Stimulated activated CD8-positive, alpha-beta memory T cell treated with anti-CD3 and anti-CD28 coated beads, Interleukin-7, amount 100 ng/mL, for 4 hours (primary cell): ENCODE measurements around the gene SPTBN1.

Experiments
- DNase-seq, 2 donors: peaks; one replicate each; pipeline ENCODE4 v3.0.0-alpha.2; 2020; ENCODE audit warnings: low read depth in 2 of 2

SPTBN1 gene

DNA sequence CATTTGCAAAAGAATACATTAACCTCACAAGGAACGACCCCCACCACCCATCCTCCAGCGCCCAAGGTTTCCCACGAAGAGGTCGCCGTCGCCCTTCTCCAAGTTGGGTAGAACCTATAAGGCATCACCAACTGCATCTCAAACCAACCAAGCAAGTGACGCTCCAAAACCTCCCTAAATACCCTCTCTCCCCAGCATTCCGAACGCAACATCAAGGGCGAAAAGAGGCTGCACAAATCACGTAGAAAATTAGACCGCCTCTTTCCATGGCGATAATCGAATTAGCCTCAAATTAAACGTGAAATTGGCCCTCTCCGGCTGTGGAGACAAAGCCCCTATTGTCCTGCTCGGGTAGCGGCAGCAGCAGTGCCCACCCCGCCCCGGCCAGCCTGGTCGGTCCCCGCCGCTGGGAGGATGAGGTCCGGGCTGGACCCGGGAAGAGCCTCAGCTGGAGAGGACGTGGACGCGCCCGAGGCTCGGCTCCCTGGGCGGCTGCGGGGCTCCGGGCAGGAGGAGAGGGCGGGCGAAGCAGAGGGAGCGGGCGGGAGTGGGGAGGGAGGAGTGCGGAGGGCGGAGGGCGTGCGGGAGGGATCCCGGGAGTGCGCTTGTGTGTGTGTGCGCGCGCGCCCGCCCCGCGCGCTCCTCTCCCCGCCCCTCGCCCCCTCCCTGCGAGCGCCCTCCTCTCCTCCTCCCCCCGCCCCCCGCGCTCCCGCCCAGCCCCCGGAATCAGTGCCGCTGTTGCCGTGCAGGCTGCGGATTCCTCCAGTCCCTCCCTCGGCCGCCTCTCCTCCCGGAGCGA, at the start of gene SPTBN1:
Gene SPTBN1 (plus strand): TSS at position 765 of the 799 bp plus-strand sequence. CDS start 70,092 bp downstream, outside the sequence.
- DNase-seq = peak in 1 of 2 donors; percentile 9

DNA sequence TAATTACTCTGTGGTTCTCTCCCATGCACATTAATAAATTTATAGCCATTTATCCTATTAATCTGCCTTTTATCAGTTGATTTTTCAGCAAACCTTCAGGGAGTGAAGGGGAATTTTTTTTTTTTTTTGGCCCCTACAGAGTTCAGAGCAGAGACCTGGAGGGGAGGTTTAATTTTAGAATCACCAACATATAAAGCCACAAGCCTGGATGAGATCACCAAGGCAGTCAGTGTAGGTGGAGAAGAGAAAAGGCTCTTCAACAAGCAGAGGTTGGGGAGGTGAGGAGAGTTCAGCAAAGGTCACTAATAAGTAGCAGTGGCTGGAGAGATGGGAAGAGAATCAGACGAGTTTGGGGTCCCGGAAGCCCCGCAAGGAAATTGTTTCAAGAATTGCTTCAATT, 48.4 kb upstream of the SPTBN1 start:
- no peak for DNase-seq

DNA sequence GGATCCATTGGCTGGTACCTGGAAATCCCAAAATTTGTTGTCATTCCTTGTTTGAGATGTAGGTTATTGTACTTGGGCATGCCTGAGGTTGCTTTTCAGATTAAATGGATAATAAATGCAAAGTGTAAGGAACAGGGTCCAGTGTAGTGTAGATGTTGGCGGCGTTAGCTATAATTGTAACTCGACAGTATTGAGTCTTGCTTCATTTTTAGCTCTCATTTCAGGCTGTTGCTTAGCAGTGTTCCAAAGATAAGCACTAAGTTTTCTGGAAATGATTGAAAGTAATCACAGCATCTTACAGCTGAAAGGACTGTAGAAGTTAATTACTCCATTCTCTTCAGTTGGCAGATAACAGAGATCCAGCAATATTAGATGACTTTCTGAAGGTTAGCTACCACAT, 47.8 kb upstream of the SPTBN1 start:
- no peak for DNase-seq

DNA sequence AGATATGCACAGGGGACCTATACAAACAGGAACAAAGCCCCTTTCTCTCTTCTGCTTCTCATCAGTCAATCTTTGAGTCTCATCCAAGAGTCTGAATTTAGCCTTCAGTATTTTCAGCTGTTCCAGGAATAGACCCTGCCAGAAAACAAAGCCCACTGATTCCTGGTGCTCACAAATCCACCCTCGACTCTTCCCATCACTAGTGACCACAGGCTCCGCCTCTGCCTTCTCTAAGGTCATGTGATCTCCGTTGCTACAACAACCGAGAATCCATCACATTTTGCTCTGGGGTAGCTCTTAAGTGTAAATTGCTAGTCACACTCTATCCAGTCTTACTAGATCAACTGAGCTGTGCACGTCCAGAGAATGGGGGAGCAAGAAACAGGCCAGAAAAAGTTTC, 46.4 kb upstream of the SPTBN1 start:
- DNase-seq = no peak

DNA sequence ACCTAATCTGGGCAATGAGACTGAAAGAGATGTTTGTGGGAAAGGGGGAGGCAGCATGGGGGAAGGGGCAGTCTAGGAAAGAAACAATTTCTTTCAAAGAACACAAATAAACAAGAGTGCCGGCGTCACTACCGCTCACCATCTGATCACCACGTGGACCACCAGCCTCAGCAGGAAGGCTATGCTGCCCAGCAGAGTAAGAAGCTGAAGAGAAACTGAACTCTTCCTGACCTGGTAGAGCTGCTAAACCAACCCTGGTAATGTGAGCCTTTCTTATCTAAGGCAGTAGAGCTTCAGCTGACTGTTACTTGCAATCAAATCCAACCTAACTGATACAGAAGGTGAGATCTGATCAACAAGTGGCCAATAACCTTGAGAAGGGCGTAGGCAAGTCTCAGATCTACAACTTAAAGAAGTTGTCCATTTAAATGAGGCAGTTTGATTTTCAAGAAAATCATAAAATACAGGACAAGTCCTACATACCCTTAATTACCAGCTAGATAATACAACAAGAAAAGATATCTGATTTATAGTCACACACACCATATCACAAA, 44.2 kb upstream of the SPTBN1 start:
- no peak for DNase-seq

DNA sequence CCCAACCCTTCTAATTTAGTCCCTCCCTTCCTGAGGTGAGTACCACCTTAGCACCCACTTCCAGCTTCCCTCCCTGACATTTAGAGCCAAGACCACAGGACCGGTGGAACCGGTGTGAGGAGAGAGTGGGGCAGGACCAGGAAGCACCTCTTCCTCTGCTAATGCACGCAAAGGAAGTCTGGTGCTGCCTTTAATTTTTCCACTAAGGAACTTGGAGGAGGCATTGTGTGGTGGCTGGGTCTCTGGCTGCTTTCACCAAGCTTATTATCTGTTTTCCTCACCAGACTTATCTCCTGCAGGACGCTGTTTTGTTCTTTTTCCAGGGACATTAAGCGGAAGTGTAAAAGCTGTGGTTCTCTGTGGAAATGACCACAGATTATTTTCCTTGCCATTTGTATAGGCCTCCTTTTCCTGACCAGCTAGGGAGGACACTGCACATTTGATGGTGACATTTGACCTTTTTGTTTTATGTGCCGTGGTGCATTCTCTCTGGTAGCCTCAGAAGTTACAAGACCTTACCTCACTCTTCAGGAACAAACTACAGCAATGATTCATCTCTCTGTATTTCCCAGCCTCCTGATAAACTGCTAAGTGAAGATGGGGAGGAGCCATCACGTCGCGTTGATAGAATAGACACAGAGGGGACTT, 39.8 kb upstream of the SPTBN1 start:
- no peak for DNase-seq

DNA sequence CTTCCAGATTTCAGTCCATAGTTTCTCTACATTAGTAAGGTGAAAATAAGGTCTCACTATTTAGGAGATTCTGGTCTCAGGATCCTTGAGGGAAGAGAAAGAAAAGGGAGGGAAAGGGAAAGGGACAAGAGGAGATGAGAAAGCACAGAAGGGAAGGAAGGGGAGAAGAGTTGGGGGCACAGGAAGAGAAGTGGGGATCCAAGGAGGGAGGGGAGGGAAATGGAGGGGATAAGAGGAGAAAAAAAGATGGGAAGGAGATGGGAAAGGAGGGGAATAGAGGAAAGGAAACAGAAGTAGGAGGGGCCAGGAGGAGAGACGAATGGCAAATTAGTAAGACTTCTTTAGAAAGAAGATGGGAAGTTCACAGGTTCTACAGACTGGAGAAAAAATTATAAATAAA, 39.2 kb upstream of the SPTBN1 start:
- no peak for DNase-seq

DNA sequence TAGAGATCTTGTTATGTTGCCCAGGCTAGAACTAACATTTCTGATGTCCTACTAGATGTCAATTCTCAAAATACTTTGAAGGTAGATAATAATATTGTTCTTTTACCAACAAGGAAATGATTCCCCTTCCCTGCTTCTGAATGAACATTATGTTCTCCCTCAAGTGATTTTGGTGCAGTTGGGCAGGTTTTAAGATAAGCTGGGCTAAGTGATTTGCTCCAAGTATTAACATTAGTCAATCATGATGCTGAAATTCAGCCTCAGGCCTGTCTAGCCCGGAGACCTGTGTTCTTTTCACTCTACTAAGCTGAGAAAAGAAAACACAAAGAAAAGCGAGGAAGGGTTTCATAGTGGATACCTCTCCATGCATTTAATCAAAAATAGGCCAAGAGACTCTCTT, 38.5 kb upstream of the SPTBN1 start:
- no peak for DNase-seq

DNA sequence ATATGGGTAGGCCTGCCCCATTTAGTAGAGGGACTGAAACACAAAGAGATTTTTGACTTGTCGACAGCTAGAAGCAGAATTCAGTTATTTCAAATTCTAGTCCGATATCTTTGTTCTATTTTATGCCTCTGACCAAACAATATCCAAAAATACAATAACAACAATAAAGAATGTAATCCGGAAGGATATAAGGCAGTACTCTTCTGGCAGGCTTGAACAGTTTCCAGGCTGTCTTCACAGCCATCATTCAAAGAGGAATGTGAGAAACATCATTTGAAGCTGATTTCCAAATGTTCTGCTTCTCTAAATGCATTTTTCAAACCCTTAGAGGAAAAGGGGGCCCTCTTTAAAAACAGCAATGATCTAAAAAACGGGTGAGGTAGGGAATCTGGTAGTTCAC, 36.7 kb upstream of the SPTBN1 start:
- no peak for DNase-seq

DNA sequence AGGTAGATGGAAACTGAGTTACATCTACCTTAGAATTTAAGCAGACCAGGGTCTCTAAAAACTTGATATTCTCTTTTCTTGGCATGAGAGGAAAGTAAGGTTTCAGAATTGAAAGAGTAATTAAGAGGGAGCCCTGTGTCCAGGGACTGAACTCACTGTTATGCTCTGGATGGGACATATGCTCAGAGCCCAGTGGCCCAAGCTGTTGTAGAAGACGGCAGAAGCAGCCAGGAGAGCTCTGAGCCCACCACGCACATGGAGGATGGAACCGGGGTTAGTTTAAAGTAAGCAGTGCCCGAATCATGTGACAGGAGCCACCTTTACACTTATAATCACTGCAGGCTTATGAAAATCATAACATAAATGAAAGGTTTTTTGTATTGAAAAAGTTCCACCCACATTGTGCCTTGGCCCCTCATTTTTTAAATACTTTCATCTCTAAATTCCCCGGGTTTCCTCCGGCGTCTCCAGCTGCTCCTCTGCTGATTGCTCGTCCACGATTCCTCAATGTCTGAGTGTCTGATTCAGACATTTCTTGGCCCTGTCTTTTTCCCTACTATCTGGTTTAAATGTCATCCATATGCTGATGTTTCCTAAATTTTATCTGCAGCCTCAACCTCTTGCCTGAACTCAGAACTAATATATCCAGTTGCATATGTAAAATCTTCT, 36.1 kb upstream of the SPTBN1 start:
- DNase-seq = no peak

DNA sequence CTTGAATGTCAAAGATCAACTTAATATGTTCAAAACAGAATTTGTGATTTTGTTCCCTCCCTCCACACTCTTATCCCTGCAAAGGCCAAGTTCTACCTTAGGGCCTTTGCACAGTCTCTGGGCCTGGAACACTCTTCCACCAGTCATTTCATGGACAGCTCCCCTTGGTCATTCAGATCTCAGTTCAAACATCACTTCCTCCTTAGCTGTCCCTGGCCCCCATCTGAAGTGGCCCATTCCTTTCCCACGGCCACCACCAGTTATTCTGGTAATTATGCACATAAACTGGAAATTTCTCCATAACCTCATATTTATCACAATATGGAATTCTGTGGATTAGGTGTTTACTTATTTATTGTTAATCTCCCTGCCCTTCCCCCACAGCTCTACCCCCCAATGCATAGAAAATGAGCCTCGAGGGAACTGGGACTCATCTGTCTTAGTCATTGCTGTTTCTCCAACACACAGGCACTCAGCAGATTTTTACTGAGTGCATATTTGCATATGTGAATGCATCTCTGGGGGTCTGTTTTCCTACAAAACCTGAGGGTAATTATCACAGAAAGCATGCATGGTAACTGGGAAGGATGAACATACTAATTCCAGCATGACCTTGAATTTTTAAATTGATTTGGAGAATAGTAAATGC, 35.5 kb upstream of the SPTBN1 start:
- no peak for DNase-seq

DNA sequence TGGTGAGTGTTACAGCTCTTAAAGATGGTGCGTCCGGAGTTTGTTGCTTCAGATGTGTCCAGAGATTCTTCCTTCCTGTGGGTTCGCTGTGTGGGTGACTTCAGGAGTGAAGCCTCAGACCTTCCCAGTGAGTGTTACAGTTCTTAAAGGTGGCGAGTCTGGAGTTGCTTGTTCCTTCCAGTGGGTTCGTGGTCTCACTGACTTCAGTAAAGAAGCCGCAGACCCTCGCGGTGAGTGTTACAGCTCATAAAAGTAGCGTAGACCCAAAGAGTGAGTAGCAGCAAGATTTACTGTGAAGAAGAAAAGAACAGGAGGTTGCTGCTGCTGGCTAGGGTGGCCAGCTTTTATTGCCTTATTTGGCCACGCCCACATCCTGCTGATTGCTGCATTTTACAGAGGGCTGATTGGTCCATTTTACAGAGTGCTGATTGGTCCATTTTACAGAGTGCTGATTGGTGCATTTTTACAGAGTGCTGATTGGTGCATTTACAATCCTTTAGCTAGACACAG, 34.0 kb upstream of the SPTBN1 start:
- peak; percentile 0 to 9 for DNase-seq

DNA sequence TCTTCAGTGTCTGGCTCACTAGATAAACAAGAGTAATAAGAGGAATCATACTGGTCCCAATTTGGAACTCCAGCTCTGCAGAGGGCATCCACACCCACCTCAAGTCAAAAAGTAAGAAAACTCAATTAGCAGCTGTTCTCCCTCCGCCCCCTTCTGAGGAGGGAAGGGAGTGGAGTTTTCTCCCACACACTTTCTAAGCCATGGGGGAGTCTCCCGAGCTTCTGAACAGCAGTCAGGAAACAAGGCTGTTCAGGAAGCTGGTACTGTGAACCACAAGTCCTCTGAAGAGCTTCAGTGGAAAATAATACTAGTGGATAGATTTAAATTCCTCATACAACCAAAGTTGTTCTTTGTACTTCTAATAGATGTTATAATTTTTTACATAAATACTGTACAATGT, 32.9 kb upstream of the SPTBN1 start:
- DNase-seq = no peak

DNA sequence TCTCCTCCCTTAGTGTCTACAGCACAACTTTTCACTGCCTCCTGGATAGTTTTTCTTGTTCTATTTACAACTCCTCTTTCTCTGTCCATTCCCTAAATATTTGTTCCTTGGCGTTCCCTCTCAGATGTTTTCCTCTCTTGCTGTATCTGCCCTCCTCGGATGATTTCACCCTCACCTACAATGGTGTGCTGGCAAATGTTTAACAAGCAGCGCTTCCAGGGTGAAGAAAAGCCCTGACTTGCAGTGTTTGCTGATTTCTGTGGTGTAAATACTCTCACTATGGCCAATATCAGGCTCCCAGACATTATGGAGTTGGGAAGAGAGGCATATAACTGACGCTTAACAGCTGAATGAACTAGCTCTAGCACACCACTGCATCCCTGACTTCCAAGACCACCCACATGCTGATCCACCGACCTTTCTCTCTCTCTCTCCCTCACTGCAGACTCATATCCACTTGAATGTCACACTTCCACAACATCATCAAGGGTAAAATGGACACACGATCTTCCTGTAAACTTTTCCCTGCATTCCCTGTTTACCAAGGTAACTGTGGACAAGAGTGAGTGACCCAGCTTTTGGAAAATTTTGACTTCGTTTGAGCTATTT, 31.5 kb upstream of the SPTBN1 start:
- no peak for DNase-seq

DNA sequence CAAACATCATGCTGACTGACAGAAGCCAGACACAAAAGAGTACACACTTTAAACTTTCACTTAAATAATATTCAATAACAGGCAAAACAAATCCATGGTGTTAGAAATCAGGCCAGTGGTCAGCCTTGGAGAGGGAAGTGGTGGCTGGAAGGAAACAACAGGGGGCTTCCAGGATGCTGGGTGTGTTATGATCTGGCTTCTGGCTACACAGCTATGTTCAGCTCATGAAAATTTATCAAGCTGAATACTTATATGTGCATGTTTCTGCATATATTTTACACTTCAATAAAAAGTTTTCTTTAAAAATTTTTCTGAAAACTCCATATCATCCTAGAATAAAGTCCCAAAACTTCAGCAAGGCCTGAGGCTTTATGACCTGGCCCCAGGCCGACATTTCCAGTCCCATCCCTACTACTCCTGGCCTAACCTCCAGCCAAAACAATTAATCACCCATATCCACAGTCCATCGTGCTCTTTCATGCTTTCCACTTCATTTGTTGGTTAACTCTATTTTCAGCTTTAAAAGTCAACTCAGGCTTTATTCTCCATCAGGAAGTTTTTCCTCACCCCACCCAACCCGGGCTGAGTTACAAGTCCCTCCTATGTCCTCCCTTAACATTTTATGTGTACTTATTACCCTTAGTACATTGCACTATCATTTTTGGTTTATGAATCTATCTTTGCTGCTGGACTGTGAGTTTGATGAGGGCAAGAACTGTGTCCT, 27.9 kb upstream of the SPTBN1 start:
- DNase-seq = no peak

DNA sequence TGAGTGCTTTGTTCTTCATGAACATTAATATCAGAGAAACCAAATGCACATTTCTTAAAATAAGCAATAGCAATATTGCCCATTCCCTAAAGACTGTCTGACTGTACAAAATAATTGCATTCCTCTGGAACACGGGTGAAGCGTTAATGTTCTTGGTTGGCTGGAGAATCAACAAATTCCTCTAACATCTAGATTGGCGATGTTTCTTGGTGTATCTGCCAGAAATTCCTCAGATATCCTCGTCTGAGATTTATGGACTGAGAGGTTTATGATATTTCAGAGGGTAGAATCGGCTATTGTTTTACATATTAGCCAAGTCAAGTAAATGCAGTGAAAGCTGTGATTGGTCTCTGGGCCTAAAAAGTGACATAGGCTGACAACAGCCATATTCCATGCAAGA, 27.1 kb upstream of the SPTBN1 start:
- no peak for DNase-seq

DNA sequence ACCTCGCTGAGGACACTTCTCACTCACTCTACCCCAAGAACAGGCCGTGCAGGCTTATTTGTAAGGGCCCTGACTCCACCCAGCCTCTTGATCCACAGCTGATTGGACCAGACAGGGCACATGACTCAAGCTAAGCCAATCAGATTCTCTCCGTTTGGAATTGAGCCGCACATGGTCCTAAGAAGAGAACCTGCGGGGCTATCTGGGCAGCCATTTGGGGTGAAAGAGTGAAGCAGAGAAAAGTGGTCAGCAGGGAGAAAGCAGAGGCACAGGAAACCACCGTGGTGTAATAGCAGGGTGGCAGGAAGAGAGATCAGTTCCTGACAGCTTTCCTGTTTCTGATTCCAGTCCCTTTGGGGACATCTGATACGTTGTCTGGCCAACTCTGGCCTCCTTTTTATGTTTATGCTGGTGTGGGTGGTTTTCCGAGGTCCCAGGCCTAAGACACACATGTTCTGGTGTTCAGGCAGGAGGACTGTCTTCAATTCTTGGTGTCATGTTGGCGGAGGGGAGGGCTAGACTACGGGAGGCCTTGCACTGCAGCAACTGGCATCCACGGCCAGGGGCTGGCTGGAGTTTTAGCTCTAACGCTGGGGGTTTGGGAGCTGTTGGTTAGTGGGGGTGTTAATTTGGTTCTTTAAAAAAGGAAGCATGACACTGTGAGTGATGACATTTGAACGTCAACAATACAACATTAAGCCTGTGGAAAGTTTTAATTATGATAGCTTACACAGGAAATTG, 26.1 kb upstream of the SPTBN1 start:
- no peak for DNase-seq

DNA sequence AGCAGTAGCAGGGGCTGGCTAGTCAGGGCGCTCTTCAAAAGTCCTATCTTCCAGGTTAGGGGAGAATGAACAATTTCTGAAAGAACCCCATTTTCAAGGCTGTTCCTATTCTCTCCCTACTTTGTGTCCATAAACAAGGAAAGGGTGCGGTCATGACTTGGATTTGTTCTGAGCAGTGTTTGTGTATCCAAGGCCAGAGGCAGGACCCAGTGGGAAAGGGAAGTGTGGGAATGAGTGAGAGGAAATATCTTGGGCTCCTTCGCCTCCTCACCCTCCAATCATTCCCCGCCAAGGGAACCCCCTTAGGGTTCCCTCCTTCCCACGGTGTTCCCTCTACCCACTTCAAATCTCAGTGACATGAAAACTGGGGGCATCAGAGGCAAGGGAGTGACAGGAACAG, 25.5 kb upstream of the SPTBN1 start:
- DNase-seq = no peak

DNA sequence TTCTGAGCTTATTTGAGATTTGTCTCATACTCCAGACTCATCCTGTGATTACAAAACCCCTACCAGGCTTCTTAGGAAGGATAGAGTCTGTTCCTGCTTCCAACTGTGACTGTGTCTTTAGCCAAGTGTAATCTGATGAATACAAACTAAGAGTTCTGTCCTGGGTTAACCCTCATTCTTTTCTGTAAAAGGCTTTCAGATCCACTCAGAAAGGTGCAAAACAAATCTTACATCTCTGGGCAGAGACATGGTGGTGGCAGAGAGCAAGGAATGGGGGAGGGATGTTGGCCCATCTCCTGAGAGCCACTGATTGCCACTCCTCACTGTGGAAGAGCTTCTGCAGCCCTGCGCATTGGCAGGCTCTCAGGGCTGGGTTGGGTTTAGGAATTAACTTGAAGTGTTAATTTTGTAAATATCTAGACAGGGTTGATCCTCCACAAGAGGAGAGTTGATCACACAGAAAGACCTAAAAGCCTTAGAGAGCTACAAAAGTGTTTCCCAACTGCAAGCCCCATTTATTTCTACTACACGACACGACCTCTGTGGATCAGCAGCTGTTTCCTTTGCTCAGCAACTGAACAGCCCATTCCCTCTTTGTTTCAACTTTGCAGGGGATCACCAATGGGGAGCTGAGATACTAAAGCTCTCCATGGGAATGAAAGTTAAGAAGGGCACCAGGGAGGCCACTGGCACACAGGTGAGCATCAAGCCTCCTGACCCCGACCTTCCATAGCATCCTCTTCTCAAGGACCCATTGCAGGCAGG, 23.7 kb upstream of the SPTBN1 start:
- no peak for DNase-seq
